Progenitor cell of endocrine pancreas (in vitro differentiated cells): ENCODE results near the gene HINFP. TPM values are rescaled to one million over a fixed set of nuclear protein-coding genes. Genes with fewer than 3 reads are reported as not detected.

Experiments used
- DNase-seq: peaks from one replicate; pipeline ENCODE4 v3.0.0; 2021; ENCODE audit warnings: low spot score; ENCODE audit not compliant: unreplicated experiment
- H3K27ac Mint-ChIP-seq: 2 replicates; pipeline ENCODE4 v1.8.0; 2021; ENCODE audit warnings: mild to moderate bottlenecking, moderate library complexity, mixed read lengths
- H3K27me3 Mint-ChIP-seq: 2 replicates; pipeline ENCODE4 v1.8.0; 2021; ENCODE audit warnings: mixed read lengths
- H3K36me3 Mint-ChIP-seq: 2 replicates; pipeline ENCODE4 v1.8.0; 2022; ENCODE audit warnings: mixed read lengths; ENCODE audit not compliant: insufficient read depth
- H3K4me1 Mint-ChIP-seq: 2 replicates; pipeline ENCODE4 v1.8.0; 2021; ENCODE audit warnings: low read depth, mixed read lengths
- H3K4me3 Mint-ChIP-seq: 2 replicates; pipeline ENCODE4 v1.8.0; 2021; ENCODE audit warnings: low read depth, mild to moderate bottlenecking, moderate library complexity, mixed read lengths
- H3K9me3 Mint-ChIP-seq: 2 replicates; pipeline ENCODE4 v1.8.0; 2021; ENCODE audit warnings: low read depth, mixed read lengths
- total RNA-seq: library from RNA; stranded (reverse); gene quantifications from 2 replicates; pipeline ENCODE4 v1.2.1, GENCODE V29; 2021
- TF ChIP-seq, protein P1 (sequence below): fragments of 200-600 bp; sonication (generic); IDR thresholded peaks from one replicate; pipeline ENCODE4 v1.5.0; 2021; ENCODE audit warnings: antibody characterized with exemption, mild to moderate bottlenecking; ENCODE audit not compliant: unreplicated experiment

HINFP gene
- total RNA-seq, 1 donor from 2014 or later, result 48.7 TPM

DNA sequence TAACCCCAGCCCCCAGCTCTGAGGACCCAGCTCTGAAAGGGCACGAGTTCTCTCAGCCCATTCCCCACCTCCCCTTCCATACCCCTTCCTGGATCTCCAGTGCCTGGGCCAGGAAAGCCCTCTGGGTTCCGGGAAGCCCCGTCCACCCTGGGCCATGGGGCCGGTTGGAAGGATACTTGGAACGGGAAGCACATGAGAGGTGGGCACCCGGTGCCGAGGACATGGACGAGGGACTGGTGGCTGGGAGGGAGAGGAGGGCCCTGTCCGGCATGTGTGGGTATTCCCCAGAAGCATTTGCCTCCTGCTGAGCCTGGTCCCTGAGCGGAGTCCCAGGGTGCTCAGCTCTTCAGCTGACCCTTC, 5.2 kb upstream of the HINFP start:
- Mint-ChIP-seq H3K4me3 (no peak overlapping the region), H3K27ac (no peak overlapping the region), H3K36me3 (no peaks in the 10 kb centered on the region), H3K27me3 (no peaks in the 10 kb centered on the region), H3K4me1 (peaks cover 10% of the 10 kb centered on the region), H3K9me3 (no peaks in the 10 kb centered on the region)
- TF ChIP-seq, protein P1, sequence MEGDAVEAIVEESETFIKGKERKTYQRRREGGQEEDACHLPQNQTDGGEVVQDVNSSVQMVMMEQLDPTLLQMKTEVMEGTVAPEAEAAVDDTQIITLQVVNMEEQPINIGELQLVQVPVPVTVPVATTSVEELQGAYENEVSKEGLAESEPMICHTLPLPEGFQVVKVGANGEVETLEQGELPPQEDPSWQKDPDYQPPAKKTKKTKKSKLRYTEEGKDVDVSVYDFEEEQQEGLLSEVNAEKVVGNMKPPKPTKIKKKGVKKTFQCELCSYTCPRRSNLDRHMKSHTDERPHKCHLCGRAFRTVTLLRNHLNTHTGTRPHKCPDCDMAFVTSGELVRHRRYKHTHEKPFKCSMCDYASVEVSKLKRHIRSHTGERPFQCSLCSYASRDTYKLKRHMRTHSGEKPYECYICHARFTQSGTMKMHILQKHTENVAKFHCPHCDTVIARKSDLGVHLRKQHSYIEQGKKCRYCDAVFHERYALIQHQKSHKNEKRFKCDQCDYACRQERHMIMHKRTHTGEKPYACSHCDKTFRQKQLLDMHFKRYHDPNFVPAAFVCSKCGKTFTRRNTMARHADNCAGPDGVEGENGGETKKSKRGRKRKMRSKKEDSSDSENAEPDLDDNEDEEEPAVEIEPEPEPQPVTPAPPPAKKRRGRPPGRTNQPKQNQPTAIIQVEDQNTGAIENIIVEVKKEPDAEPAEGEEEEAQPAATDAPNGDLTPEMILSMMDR, result no peak
- DNase-seq, result no peak

- H3K27me3 Mint-ChIP-seq, result no peaks in the 10 kb centered on the region
- no peaks in the 10 kb centered on the region for H3K36me3 Mint-ChIP-seq
- H3K4me3 Mint-ChIP-seq, result no peak overlapping the region
- TF ChIP-seq, protein P1, result no peak
- no peak overlapping the region for H3K27ac Mint-ChIP-seq
- no peaks in the 10 kb centered on the region for H3K9me3 Mint-ChIP-seq
- H3K4me1 Mint-ChIP-seq, result peaks cover 10% of the 10 kb centered on the region
- no peak for DNase-seq
Observed at GRCh38 chr11:119116601-119117000, 4.8 kb upstream of the HINFP start.

- Mint-ChIP-seq H3K27me3 (no peaks in the 10 kb centered on the region), H3K27ac (no peak overlapping the region), H3K36me3 (no peaks in the 10 kb centered on the region), H3K4me1 (peaks cover 13% of the 10 kb centered on the region), H3K4me3 (no peak overlapping the region), H3K9me3 (no peaks in the 10 kb centered on the region)
- DNase-seq, result no peak
- TF ChIP-seq, protein P1, result no peak
Observed at GRCh38 chr11:119117004-119117706, 4.2 kb upstream of the HINFP start.

GRCh38 chr11:119118227-119118626, 3.2 kb upstream of the HINFP start:
- Mint-ChIP-seq H3K27ac (no peak overlapping the region), H3K4me3 (no peak overlapping the region), H3K27me3 (no peaks in the 10 kb centered on the region), H3K4me1 (peaks cover 21% of the 10 kb centered on the region), H3K9me3 (no peaks in the 10 kb centered on the region), H3K36me3 (peaks cover 2% of the 10 kb centered on the region)
- TF ChIP-seq, protein P1, result no peak
- DNase-seq, result no peak

- no peaks in the 10 kb centered on the region for H3K27me3 Mint-ChIP-seq
- no peaks in the 10 kb centered on the region for H3K9me3 Mint-ChIP-seq
- TF ChIP-seq, protein P1, result no peak
- no peak overlapping the region for H3K27ac Mint-ChIP-seq
- peaks cover 21% of the 10 kb centered on the region for H3K4me1 Mint-ChIP-seq
- H3K4me3 Mint-ChIP-seq, result no peak overlapping the region
- DNase-seq, result no peak
- H3K36me3 Mint-ChIP-seq, result peaks cover 3% of the 10 kb centered on the region
Observed at GRCh38 chr11:119118946-119119345, 2.4 kb upstream of the HINFP start.
